ENCODE data around the gene GET3.
A peak's percentile ranks its signal among the peaks of the same experiment; 100 is the strongest.

The GET3 gene

DNA sequence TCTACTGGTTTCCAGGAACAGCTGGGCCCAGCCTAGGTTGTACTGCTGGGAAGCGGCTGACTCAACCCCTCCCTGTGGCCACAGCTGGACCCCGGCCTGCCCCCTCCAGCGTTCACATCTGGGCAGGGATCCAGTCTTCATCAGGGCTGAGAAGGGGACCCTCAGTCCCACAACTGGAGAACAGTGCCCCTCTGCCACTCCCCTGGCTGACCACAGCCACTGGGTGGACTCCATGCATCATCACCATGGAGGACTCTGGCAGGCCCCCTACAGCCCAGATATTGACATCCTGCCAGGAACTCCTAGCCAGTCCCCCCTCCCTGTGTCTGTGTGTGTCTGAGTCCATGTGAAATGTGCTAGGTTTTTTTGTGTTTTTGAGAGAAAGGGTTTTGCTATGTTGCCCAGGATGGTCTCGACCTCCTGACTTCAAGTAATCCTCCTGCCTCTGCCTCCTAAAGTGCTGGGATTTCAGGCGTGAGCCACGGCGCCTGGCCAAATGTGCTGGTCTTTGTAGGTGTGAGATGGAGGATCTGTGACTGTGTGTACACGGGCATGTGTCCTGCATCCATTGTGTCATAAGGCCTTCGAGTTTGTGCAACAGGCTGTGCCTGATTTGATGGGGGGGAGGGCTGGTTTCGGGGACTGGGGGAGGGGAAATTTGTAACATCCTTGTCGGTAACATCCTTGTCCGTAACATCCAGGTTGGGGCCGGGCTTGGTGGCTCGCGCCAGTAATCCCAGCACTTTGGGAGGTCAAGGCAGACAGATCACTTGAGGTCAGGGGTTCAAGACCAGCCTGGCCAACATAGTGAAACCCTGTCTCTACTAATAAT is 42.1 kb downstream of the GET3 start:
- DNase-seq (ENCODE audit: low read depth), result no peak

- no peak for DNase-seq (ENCODE audit: low read depth)
These were observed 44.8 kb downstream of the GET3 start for GRCh38 chr19:12782174-12782423.

DNA sequence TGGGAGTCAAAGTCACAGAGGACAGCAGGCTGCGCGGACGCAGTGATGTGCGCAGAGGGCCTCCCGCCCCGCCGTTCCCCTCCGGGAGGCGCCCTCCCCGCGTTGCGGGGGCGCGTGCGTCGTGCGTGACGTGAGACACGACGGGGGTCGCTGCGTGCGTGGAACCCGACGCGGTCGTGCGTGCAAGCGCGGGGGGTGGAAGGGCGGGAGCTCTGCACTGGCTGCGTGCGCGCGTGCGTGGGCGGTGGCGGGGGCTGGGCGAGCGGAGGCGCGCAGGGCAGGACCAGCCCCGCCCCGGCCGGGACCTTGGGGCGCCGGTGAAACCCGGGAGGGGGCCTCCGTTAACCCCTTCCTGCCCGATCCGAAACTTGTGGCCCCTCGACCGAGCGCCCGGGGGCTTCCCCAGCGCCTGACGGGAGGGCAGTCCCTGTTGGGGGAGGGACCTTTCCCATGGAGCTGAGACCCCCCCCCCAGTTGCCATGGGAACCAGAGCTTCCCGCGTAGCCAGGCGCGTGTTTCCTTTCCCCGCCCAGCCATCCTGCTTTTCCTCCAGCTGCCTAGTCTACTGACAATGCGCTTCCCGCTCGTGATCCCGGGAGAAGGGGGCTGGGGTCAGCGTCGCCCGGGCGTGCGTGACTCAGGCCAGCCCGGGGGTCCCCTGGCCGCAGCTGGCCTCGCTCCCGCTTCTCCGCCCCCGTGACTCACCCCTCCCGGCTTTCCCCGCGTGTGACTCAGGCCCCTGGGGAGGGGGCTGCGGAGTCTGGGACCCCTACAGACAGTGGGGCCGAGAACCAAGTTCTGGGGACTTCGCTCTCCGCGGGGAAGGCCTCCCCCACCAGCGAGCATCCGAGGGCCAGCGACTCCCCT is 45.4 kb downstream of the GET3 start:
- DNase-seq (ENCODE audit: low read depth), result no peak

- DNase-seq (ENCODE audit: low read depth), result no peak
These were observed 46.1 kb downstream of the GET3 start for GRCh38 chr19:12783291-12783848.

DNA sequence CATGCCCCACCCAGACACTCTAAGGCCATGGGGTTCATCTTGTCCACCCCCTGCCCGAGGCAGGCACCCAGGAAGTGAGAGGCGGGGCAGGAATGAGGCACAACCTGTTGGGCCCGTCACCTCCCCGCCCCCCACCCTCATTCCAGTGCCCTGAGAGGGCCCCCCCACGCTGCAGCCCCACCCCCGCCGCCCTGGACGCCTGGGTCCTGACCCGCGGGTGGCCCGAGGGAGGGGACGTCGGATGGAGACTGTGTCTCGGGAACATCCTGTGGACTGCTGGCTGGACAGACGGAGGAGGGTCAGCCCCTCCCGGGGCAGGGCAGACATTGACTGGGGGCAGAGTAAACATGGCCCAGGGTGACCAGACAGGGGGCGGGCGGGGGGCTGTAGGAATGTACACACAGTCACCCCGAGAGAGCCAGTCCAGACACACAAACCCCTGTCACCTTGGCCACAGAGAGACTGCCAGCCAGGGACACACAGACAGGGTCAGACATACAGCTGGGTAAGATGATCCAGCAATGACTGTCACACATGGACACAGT is 46.6 kb downstream of the GET3 start:
- no peak for DNase-seq (ENCODE audit: low read depth)

DNA sequence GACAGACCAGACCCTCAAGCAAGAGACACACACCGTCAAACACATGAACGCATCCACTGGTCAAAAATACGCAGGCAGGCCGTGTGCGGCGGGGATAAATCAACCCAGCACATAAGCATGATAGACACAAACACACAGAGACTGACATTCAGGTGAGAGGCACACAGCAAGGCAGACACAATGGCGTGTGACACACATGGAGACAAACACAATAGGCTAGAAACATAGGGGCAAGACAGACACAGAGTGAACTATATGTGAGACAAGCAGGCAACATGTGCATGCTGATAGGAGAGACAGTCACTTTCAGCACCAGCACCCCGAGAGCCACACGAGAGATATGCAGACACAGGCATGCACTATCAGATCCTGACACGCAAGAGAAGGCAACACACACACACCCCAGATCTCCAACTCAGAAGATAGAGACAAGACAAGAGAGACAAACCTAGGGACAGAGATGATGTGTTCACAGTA is 47.1 kb downstream of the GET3 start:
- no peak for DNase-seq (ENCODE audit: low read depth)

- DNase-seq (ENCODE audit: low read depth), result no peak
These were observed 47.7 kb downstream of the GET3 start for GRCh38 chr19:12784871-12785430.

DNA sequence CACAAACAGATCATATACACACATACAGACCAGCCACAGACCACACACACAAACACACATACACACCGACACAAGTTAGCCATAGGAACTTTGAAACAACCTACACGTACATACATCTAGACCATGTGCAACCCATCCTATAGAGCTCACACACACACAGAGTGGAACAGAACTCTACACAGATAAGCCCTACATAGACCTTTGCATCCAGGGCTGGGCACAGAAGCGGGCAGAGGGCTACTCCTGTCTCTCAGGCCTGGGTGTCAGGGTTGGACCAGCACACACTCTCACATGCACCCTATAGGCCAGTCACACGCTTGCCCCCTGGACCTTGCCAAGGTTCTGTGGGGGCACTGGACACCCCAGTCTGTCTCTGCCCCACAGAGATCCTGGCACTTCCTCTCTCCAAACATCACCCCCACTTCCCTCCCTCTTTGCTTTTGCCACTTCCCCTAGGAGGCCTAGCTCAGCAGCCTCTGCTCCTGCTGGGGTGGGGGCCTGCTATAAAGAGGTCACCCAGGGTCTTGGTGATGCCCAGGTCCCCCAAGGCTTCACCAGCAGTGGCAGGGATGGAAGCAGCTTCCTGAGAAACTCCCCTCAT is 48.2 kb downstream of the GET3 start:
- no peak for DNase-seq (ENCODE audit: low read depth)

- no peak for DNase-seq (ENCODE audit: low read depth)
These were observed 49.0 kb downstream of the GET3 start for GRCh38 chr19:12786141-12786870.

GRCh38 chr19:12786952-12787351 is 49.7 kb downstream of the GET3 start:
- DNase-seq (ENCODE audit: low read depth), result no peak

DNA sequence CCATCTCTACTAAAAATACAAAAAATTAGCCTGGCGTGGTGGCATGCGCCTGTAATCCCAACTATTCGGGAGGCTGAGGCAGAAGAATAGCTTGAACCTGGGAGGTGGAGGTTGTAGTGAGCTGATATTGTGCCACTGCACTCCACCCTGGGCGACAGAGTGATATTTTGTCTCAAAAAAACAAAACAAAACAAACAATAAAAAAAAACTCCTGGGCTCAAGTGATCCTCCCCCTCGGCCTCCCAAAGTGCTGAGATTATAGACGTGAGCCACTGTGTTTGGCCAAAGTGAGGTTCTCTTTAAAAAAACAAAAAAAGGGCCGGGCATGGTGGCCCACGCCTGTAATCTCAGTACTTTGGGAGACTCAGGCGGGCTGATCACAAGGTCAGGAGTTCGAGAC is 50.2 kb downstream of the GET3 start:
- DNase-seq (ENCODE audit: low read depth), result no peak

- no peak for DNase-seq (ENCODE audit: low read depth)
These were observed 50.9 kb downstream of the GET3 start for GRCh38 chr19:12788042-12788681.

DNA sequence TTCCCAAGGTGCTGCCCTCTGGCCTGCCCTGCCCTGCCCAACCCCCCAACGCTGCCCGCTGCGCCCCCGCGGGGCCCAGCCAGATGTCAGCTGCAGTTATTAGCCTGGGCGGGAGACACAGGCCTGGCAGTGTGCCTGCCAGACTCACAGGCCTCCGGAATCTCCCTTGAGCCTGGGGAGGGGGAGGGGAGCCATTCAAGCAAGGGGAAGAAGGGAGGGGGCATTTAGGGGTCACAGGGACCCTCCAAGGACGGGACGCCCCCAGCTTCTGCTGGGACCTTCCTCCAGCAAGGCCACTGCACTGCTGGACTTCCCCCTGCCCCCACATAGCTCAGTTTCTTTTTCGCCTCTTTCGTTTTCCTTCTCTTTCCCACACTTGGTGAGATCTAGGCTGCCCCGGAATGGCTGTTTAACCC is 51.4 kb downstream of the GET3 start:
- DNase-seq (ENCODE audit: low read depth), result no peak

DNA sequence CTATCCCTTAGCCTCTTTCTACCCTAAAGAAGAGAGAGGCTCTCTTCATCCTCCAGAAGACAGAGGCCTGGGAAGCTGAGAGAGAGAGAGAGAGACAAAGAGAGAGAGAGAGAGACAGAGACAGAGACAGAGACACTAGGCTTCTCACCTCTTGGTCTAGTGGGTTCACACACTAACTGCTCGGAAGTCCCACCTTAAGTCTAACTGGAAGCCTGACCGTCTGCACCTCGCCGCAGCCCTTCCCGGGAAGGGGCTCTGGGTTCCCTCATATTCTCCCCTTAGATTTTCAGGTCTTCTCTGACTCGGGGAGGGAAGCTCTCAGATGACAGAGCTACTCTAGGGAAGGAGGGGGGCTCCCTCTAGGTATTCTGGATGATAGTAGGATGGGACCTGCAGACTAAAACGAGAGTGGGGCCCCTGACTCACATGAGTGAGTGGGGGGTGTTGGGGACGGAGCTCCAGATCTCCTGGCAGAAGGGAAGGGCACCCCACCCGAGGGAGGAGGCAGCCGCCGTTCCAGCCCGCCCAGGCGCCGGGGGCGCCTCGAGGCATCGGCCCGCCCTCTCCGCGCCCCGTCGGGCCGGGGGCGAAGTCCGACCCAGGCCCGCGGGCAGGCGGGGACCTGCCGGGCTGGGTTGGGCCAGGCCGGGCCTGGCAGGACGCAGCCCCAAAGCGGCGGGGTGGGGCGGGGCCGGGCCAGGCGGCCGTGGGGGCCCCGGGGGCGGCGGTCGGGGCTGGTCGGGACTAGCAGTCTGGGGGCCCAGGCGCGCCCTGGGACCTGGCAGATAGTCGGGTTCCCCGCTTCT is 52.0 kb downstream of the GET3 start:
- DNase-seq (ENCODE audit: low read depth), result no peak

DNA sequence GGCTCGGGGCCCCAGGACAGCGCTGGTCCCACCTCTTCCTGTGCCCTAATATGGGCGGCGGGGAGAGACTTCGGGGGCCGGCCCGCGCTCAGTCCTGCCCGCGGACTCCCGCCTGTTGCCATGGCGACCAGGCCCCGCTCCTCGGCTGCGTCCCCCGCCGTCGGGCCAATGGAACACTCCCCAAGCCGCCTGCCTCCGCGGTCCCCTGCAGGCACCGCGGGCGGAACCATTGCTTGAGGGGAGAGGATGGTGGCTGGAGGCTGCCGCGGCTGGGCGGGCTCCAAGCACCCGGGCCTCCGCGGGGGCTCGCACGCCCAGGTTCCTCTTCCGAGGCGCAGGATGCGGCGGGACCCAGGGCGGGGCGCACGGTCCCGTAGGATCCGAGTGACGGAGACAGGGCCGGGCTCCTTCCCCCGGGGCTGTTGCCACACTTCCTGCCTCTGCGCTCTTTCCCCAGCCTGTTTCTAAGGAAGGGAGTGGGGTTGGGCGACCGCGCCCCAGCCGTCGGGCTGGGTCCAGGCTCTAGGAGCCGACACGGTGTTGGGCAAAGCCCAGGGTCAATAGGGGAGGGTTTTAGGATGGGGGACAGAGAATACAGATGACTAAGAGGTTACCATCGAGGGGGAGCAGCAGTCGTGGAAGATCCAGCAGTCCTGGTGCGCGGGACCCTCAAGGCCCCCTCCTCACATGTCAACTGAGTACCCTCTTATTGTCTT is 52.8 kb downstream of the GET3 start:
- DNase-seq (ENCODE audit: low read depth), result peak; percentile 75

DNA sequence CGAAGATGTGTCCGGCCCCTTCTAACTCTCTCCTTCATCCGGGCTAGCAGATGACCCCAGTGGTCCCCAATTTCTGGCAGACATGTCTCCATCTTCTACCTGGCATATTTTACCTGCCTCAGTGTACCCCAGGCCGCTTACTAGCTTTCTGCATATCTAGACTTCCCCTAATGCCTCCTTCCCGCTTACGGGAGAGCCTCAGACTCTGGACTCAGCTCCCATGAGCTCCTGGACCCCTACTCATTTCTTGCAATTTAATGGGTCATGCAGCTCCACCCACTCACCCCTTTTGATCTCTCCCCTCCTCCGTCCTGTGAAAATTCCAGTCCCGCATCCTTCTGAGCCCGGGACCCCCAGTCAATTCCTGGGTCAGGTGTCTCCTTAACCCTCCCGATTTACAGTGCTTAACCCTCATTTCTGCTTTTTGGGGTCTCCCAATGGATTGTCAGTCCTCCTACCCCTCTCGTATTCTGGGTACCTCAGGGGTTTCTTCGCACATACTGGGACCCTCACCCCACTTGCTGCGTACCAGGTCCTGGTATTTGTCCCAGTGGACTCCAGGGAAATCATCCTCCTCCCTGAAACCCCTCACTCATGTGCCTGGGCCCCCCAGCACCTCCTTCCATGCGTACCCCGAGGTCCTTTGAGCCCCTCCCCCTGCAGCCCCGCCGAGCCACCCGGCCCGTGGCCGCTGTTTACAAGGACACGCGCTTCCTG is 53.5 kb downstream of the GET3 start:
- DNase-seq (ENCODE audit: low read depth), result no peak

DNA sequence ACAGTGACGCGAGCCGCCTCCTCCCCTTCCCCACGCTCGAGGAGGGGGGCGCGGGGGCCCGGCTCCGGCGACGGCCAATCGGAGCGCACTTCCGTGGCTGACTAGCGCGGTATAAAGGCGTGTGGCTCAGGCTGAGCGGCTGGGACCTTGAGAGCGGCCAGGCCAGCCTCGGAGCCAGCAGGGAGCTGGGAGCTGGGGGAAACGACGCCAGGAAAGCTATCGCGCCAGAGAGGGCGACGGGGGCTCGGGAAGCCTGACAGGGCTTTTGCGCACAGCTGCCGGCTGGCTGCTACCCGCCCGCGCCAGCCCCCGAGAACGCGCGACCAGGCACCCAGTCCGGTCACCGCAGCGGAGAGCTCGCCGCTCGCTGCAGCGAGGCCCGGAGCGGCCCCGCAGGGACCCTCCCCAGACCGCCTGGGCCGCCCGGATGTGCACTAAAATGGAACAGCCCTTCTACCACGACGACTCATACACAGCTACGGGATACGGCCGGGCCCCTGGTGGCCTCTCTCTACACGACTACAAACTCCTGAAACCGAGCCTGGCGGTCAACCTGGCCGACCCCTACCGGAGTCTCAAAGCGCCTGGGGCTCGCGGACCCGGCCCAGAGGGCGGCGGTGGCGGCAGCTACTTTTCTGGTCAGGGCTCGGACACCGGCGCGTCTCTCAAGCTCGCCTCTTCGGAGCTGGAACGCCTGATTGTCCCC is 54.2 kb downstream of the GET3 start, which contains the start of gene JUNB:
Gene JUNB, plus strand, starts transcription at position 142 of the 706 bp plus-strand sequence. Its CDS starts 286 bp downstream, at position 428.
- DNase-seq (ENCODE audit: low read depth), result peak; percentile 71
